Cardiac muscle cell (in vitro differentiated cells and primary cell): ENCODE results near the gene VWA7. TPM values are rescaled to one million over a fixed set of nuclear protein-coding genes. Genes with fewer than 3 reads are reported as not detected.

Source experiments
- DNase-seq, 2 donors: peaks; one replicate each; pipeline versions ENCODE4 v3.0.0 to v3.0.0-alpha.2; 2010 to 2017; ENCODE audit warnings: low read depth in 1 of 2, low spot score in 1 of 2
- H3K27ac ChIP-seq: fragments of 200-600 bp; sonication (generic); 2 replicates; pipeline ENCODE4 v1.5.1; 2016
- H3K27me3 ChIP-seq: fragments of 200-600 bp; sonication (generic); 2 replicates; pipeline ENCODE4 v1.6.0; 2016; ENCODE audit warnings: control low read depth
- H3K36me3 ChIP-seq: fragments of 200-600 bp; sonication (generic); 2 replicates; pipeline ENCODE4 v1.5.1; 2016; ENCODE audit warnings: control low read depth
- H3K4me1 ChIP-seq: fragments of 200-600 bp; sonication (generic); 2 replicates; pipeline ENCODE4 v1.8.1; 2017; ENCODE audit warnings: low read depth, mild to moderate bottlenecking, mixed run types
- H3K4me3 ChIP-seq: fragments of 200-600 bp; sonication (generic); 2 replicates; pipeline ENCODE4 v1.5.1; 2016; ENCODE audit warnings: mild to moderate bottlenecking
- H3K9me3 ChIP-seq: fragments of 200-600 bp; sonication (generic); 2 replicates; pipeline ENCODE4 v1.5.1; 2017; ENCODE audit warnings: low read depth, mild to moderate bottlenecking, control low read depth
- polyA plus RNA-seq: library from polyadenylated mRNA; unstranded; fragments of >200 nt; fragmentation: Nextera tagmentation; extraction: Ambion mirVana; gene quantifications from 2 replicates; pipeline ENCODE4 v1.2.1, GENCODE V29; 2016
- total RNA-seq: library from RNA; depleted of rRNA; stranded (reverse); fragments of >200 nt; gene quantifications from 2 replicates; pipeline ENCODE4 v1.2.3, GENCODE V29; 2016
- TF ChIP-seq, protein P1 (sequence below): IDR thresholded peaks from 2 replicates; pipeline ENCODE4 v1.5.1; 2012; ENCODE audit warnings: low read depth, mild to moderate bottlenecking, low read length

VWA7 gene
- total and polyA plus RNA-seq, 2 experiments from 2014 or later: 9.9 to 24.7 TPM

- no peaks in the 10 kb centered on the region for H3K9me3 ChIP-seq
- no peaks in the 10 kb centered on the region for H3K27me3 ChIP-seq
- no peak for DNase-seq
- peak within 1 kb of the TSS; percentile 76 for H3K27ac ChIP-seq
- no peaks in the 10 kb centered on the region for H3K4me1 ChIP-seq
- H3K4me3 ChIP-seq: peak within 1 kb of the TSS; percentile 91
- peaks cover 33% of the 10 kb centered on the region for H3K36me3 ChIP-seq
- TF ChIP-seq, protein P1, sequence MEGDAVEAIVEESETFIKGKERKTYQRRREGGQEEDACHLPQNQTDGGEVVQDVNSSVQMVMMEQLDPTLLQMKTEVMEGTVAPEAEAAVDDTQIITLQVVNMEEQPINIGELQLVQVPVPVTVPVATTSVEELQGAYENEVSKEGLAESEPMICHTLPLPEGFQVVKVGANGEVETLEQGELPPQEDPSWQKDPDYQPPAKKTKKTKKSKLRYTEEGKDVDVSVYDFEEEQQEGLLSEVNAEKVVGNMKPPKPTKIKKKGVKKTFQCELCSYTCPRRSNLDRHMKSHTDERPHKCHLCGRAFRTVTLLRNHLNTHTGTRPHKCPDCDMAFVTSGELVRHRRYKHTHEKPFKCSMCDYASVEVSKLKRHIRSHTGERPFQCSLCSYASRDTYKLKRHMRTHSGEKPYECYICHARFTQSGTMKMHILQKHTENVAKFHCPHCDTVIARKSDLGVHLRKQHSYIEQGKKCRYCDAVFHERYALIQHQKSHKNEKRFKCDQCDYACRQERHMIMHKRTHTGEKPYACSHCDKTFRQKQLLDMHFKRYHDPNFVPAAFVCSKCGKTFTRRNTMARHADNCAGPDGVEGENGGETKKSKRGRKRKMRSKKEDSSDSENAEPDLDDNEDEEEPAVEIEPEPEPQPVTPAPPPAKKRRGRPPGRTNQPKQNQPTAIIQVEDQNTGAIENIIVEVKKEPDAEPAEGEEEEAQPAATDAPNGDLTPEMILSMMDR: peak; percentile 59
Measured at GRCh38 chr6:31728767-31729514, 48.2 kb downstream of the VWA7 start, which contains the start of gene DDAH2. Gene DDAH2, minus strand, starts transcription at chr6:31729299. Its CDS starts 138 bp downstream, at chr6:31729161.

DNA sequence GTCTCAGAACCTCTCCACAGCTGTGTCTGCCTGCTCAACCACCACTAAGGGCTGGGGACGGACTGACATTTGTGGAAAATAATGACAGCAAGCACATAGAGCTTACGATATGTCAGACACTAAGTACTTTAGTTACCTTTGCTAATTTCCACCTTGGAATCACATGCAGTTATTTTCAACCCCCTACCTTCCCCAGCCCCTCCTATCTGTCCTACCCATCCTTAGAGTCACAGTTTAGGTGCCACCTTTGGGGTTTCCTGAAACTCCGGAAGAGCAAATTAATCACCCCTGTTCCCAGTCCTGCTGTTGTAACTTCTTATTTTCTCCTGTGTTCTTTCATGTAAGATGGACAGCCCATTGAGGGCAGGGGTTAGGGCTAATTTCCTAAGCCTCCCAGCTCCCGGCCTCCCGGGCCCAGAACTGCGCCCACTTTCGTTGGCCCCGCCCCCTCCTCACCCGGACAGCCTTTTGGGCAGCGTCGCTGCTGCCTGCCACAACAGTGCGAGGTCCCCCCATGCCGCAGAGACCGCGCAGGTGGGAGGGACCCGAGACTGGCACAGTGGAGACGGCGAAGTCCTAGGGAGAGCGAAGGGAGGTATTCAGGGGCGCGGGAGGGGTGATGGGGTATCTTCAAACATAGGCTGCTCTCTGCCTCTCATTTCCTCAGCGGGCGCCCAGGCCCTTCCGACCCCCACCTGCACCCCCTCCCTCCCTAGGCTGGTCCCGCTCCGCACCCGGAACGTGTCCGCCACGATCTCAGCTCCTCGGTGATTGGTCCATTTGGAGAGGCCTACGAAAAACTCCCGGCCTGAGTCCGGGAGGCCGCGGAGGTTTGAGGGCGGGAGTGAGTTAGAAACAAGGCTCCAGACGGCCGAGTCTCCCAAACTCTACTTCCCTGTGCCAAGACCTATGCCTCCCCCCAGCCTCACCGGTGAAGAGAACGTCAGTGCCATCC lies 49.1 kb downstream of the VWA7 start:
- TF ChIP-seq, protein P1: no peak
- no peak overlapping the region for H3K27ac ChIP-seq
- no peak for DNase-seq
- H3K36me3 ChIP-seq: peaks cover 25% of the 10 kb centered on the region
- no peaks in the 10 kb centered on the region for H3K4me1 ChIP-seq
- H3K9me3 ChIP-seq: no peaks in the 10 kb centered on the region
- no peaks in the 10 kb centered on the region for H3K27me3 ChIP-seq
- H3K4me3 ChIP-seq: no peak overlapping the region

- H3K9me3 ChIP-seq: no peaks in the 10 kb centered on the region
- no peaks in the 10 kb centered on the region for H3K27me3 ChIP-seq
- no peak overlapping the region for H3K4me3 ChIP-seq
- peaks cover 19% of the 10 kb centered on the region for H3K36me3 ChIP-seq
- TF ChIP-seq, protein P1: no peak
- no peaks in the 10 kb centered on the region for H3K4me1 ChIP-seq
- no peak overlapping the region for H3K27ac ChIP-seq
- DNase-seq: no peak
Measured at GRCh38 chr6:31727034-31727716, 50.0 kb downstream of the VWA7 start.

DNA sequence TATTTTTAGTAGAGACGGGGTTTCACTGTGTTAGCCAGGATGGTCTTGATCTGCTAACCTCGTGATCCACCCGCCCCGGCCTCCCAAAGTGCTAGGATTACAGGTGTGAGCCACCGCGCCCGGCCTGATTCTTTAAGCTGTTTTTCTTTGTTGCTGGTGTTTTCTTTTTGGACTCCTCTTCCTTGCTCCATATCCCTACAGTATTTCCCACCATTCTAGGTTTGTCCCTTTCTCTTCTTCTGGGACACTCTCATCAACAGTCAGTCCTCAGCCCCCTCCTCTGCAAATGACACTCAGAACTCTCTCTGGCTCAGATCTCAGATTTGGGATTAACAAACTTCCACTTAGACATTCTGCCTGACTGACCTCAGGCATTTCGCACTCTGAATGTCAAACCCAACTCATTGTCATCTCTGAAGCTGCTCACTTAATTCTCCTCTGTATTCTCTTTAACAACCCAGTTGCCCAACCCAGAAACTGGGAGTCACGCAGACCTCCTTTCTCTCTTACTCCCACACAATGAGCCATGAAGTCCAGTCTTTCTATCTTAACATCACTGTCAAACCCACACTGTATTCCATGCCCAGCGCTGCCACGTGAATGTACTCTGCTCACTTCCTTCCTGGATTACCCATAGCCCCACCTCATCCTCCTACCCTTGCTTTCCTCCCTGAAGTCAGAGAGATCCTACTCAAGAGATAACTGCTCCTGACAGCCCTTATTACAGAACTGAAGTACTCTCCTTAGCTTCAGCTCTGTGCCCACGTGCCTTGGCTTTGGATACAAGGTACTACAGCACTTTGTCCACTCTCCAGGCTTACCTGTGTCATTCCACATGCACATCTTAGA lies 51.4 kb downstream of the VWA7 start:
- H3K27ac ChIP-seq: no peak overlapping the region
- no peaks in the 10 kb centered on the region for H3K27me3 ChIP-seq
- no peaks in the 10 kb centered on the region for H3K4me1 ChIP-seq
- TF ChIP-seq, protein P1: no peak
- no peaks in the 10 kb centered on the region for H3K9me3 ChIP-seq
- no peak overlapping the region for H3K4me3 ChIP-seq
- H3K36me3 ChIP-seq: peaks cover 9% of the 10 kb centered on the region
- DNase-seq: peak in 1 of 2 donors; percentile 75
